RWPE1 (cell line): ENCODE results near the gene TEX261.

ENCODE experiments used
- CTCF ChIA-PET: fragments of 350-600 bp; sonication (Branson Sonifier 250); formaldehyde crosslinking; extraction: SDS; loops from one replicate; lab custom pipeline; 2021; lab: Yijun Ruan, JAX
- POLR2A ChIA-PET: fragments of 400-600 bp; formaldehyde crosslinking; extraction: SDS; loops from one replicate; lab custom pipeline; 2020; ENCODE audit warnings: antibody characterized with exemption; ENCODE audit not compliant: low non-redundant PET; lab: Yijun Ruan, JAX
- DNase-seq: peaks from one replicate; pipeline ENCODE4 v3.0.0; 2012; ENCODE audit warnings: low spot score
- H3K27ac ChIP-seq: fragments of 450-650 bp; 2 replicates; pipeline ENCODE4 v1.5.1; 2017
- CTCF ChIP-seq: fragments of 450-650 bp; conservative IDR thresholded peaks from 2 replicates; pipeline ENCODE4 v1.5.1; 2017; ENCODE audit warnings: low read depth, mild to moderate bottlenecking

Gene TEX261

GRCh38 chr2:70991142-70991541 is 3.5 kb downstream of the TEX261 start:
- CTCF ChIA-PET = no interaction called here
- POLR2A ChIA-PET = no interaction called here
- no peak for TF ChIP-seq CTCF
- no peak overlapping the region for H3K27ac ChIP-seq
- DNase-seq = no peak

- no peak for TF ChIP-seq CTCF
- POLR2A ChIA-PET = no interaction called here
- no peak overlapping the region for H3K27ac ChIP-seq
- CTCF ChIA-PET = no interaction called here
- DNase-seq = no peak
Measured at GRCh38 chr2:70990216-70990615, 4.5 kb downstream of the TEX261 start.

- no peak for DNase-seq
- no peak for TF ChIP-seq CTCF
- no peak overlapping the region for H3K27ac ChIP-seq
- ChIA-PET POLR2A (no interaction called here), CTCF (interaction anchor here (0.5 to 0.7 kb wide), 2 partner anchors 327 to 1578 kb away, joined by 3 read pairs; no protein-coding TSS in a partner anchor)
Measured at GRCh38 chr2:70988726-70989648, 5.7 kb downstream of the TEX261 start.

- H3K27ac ChIP-seq = 0 out of 2 replicates have a peak overlapping the region, but pooled peaks have one; percentile 2
- no peak for DNase-seq
- ChIA-PET CTCF (no interaction called here), POLR2A (no interaction called here)
- no peak for TF ChIP-seq CTCF
Measured at GRCh38 chr2:70988151-70988550, 6.5 kb downstream of the TEX261 start.

GRCh38 chr2:70987386-70987785 is 7.3 kb downstream of the TEX261 start:
- no peak for TF ChIP-seq CTCF

GRCh38 chr2:70986499-70987189 is 8.0 kb downstream of the TEX261 start:
- no peak for DNase-seq
- POLR2A ChIA-PET = no interaction called here
- no peak for TF ChIP-seq CTCF
- H3K27ac ChIP-seq = no peak overlapping the region
- CTCF ChIA-PET = interaction anchor here (0.6 kb wide), 1 partner anchor 74 kb away, joined by 3 read pairs; no protein-coding TSS in a partner anchor

More at GRCh38 chr2:70987386-70987785, 7.3 kb downstream of the TEX261 start:
- no peak for DNase-seq
- ChIA-PET CTCF (interaction anchor here (0.5 kb wide), 1 partner anchor 347 kb away, joined by 3 read pairs; no protein-coding TSS in a partner anchor), POLR2A (no interaction called here)
- H3K27ac ChIP-seq = no peak overlapping the region
